Posterior cingulate gyrus (tissue), 11 donors: ENCODE results near the gene SDK1.

Experiments
- DNase-seq, 10 donors: peaks; one replicate each; pipeline versions ENCODE4 v3.0.0 to v3.0.0-alpha.2; 2020 to 2021; ENCODE audit warnings: mixed read lengths in 3 of 10
- intact Hi-C: fragments of 100-400 bp; cut with DNase I; formaldehyde crosslinking; loops from one replicate; pipeline ENCODE4 v1.15.1; 2023

The SDK1 gene

DNA sequence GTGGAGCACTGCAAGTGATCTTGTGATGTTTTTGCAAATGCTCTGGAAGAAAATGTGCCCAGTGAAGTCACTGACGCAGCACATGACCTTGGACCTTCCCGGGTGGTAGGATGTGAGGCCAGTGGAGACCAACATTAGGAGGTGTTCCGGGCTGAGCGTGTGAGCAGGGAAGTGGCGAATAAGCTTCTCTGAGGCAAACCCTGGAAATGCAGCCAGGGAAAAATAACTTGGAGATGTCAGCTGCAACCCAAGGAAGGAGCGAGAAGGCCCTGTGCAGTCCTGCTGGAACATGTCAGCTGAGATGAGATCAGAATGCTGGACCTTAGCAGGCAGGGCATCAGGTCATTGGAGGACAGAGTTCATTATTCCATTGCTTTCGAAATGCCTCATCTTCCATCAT is 18.6 kb upstream of the SDK1 start:
- intact Hi-C loops: no loop called here
- DNase-seq: no peak

DNA sequence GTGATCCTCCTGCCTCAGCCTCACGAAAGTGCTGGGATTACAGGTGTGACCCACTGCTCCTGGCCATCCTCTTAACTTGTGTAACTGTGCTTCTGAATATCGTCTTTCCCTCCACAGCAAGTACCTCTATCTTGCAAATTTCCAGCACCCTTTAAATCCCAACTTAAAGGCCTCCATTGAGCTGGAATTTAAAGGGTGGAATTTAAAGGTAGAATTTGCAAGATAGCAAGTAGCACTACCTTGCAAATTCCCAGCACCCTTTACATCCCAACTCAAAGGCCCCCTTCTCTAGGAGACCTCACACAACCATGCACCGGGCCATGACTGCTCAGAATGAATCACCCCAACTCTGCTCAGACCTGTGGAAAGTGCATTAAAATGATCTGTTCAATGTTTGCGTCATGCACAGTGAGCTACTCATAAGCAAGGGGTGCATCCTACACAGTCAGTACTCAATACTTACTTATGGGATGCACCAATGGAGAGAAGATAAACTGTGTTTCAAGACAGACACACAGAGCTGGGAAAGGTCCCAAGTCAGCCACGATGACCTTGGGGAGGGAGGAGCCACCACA is 17.8 kb upstream of the SDK1 start:
- intact Hi-C loops: no loop called here
- no peak for DNase-seq

DNA sequence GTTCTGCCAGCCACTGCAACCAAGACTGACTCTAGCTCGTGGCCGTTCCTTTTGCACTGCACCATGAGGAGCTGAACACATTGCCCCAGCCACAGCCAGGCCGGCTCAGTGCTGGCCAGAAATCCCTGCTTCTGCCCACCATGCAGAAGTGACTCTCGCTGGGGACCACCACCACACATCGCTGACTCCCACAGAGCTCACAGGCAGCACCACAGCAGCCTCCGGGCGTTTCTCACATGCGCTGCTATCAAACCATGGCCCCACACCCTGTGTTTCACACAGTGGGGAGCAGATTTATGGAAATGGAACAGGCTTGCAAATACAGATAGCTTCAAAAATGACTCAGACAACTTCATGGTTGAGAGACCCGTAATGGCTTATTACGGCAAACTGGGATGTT is 15.4 kb upstream of the SDK1 start:
- no peak for DNase-seq
- intact Hi-C loops: no loop called here

DNA sequence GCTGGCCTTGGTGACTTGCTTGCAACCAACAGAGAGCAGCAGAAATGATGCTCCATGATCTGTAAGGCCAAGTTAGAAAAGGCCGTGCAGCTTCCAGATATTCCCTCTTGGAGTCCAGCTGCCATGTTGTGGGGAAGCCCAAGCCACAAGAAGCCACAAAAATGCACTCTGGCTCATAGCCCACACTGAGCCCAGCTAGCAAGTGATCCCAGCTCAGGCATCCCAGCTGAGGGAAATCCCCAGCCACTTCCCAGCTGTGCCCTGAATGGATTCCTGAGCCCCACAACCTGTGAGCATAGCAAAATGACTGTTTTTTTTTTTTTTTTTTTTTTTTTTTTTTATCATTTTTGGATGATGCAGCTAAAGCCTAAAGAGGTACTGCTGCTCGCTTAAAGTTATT is 11.1 kb upstream of the SDK1 start:
- intact Hi-C loops: no loop called here
- no peak for DNase-seq

DNA sequence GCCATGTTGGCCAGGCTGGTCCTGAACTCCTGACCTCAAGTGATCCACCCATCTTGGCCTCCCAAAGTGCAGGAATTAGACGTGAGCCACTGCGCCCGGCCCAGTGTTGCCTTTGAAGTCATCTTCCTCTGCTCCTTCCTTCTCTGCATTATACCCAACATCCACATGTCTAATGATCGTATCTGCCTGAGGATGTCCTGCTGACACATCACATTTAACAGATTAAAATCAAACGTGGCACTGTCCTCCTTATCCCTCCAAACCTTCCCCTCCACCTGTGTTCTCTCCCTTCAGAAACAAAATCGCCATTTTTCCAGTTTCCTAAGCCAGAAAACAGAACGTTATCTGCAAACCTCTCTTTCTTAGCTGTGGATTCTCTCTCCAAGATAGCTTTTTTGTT is 8.4 kb upstream of the SDK1 start:
- DNase-seq: no peak
- intact Hi-C loops: no loop called here

DNA sequence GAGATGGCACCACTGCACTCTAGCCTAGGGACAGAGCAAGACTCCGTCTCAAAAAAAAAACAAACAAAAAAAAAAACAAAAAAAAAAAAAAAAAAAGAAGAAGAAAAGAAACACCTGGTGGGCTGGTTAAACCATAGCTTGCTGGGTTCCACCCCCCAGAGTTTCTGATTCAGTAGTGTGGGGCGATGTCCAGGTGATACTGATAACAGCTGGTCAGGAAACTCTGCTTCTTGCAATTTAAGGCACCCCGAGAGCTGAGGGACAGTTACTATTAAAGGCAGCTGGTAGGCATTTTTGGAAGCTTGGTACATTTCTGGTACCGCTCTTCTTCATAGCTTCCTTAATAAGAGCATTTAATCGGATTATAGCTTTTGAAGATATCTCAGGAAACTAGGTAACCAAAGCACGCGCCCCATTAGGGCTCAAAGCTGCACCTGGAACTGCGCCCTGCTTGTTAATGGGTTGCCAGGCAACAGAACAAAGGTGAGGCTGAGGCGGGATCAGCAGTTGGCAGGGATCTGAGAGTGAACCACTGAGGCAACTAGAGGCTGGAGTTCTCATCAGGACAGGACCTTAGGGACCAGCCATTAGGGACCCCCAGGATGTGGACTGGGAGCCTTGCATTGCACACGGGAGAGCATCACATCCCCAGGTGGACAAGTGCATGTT is 6.5 kb upstream of the SDK1 start:
- intact Hi-C loops: no loop called here
- DNase-seq: no peak

DNA sequence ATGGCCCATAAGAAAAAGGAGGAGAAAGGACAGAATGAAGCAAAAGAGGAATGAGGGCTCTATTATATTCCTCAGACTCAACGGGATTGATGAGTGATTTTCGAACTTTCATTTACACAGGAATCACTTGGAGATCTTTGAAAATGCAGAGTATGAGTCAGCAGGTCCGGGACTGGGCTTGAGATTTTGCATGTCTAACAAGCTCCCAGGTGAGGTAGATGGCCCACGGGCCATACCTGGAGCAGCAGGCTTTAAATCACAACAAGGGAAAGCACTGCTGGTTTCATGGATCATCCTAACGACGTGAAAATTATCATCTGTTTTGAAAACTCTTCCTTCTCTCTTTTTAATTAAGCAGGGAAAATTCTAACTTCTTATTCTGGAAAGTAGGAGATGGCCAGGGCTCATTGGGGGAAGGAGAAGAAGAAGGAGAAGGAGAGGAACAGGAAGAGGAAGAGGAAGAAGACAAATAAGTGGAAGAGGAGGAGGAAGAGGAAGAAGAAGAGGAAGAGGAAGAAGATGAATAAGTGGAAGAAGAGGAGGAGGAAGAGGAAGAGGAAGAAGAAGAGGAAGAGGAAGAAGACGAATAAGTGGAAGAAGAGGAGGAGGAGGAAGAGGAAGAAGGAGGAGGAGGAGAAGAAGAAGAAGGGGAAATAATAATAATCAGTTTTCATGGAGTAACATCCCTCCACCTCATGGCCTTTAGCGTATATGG is 3.8 kb upstream of the SDK1 start:
- intact Hi-C loops: no loop called here
- no peak for DNase-seq

DNA sequence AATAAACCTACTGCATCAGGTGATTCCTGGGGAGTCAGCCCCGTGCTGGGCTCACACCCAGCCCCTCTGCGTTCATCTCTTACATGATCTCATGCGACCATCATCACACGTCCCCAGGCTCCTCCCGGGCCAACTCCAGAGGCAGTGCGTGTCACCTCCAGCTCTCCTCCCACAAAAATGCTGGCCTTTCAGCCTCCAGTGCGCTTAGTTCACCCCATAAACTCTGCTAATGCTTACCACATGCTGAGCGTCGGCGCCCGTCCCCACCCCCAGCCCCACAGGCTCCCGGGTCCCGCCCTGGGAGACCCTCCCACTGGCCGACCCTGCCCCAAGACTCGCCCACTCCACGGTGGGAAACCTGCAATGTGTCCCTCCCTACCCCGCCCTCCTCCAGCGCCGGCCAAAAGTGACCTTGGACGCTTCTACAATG is 816 bp upstream of the SDK1 start:
- DNase-seq: peak in 1 of 10 donors; percentile 58

DNA sequence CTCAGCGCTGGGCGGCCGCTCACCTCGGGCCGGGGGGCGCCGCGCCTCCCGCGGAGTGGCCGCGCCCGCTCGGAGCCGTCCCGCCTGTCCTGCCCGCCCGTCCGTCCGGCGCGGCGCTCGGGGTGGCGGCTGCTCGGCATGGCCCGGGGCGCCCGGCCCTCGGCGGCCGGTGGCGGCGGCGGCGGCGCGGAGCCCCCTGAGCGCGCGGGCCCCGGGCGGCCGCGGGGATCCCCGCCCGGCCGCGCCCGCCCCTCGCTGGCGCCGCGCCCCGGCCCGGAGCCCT is 338 bp downstream of the SDK1 start:
- intact Hi-C loops: loop anchor here (10.0 kb wide), 1 partner anchor 1473 kb away; the partner anchor contains the start of gene AP5Z1
- DNase-seq: no peak

More for the DNA sequence above, 816 bp upstream of the SDK1 start:
- intact Hi-C loops: loop anchor here (10.0 kb wide), 1 partner anchor 1475 kb away; the partner anchor contains the start of gene AP5Z1

DNA sequence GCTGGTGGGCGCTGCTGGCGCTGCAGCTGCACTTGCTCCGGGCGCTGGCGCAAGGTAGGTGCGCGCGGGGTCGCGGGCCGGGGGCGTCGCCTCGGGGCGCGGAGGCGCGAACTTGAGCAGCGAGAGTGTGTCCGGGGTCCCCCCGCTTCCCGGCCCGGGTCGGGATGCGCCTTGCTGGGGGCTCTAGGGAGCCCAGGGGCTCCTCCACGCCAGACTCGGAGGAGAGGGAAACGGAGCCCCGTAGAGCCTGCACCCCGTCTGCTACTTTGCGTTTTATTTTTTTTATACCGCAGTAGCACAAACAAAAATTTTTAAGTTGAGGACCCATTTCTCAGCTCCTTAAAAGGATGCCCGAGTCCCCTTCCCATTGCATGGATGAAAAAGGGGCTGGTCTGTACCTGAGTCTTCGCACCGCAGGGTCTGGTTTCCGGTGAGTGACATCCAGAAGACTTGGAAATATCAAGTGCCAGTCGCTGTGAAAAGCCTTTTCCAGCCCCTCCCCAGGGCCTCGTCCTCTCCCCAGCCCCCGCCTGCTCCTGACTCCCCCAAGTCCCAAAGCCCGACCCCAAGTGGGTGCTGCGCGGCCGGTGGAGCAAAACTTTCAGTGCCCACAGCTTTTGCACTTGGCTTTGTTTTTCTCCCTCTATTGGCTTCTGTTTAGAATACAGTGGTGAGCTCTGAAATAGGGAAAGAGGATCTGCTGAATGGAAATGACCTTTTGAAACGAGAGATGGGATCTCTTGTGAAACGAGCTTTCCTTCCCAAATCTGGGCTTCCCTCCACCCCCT is 973 bp downstream of the SDK1 start:
- intact Hi-C loops: loop anchor here (10.0 kb wide), 1 partner anchor 1473 kb away; the partner anchor contains the start of gene AP5Z1
- peak in 1 of 10 donors; percentile 68 for DNase-seq

DNA sequence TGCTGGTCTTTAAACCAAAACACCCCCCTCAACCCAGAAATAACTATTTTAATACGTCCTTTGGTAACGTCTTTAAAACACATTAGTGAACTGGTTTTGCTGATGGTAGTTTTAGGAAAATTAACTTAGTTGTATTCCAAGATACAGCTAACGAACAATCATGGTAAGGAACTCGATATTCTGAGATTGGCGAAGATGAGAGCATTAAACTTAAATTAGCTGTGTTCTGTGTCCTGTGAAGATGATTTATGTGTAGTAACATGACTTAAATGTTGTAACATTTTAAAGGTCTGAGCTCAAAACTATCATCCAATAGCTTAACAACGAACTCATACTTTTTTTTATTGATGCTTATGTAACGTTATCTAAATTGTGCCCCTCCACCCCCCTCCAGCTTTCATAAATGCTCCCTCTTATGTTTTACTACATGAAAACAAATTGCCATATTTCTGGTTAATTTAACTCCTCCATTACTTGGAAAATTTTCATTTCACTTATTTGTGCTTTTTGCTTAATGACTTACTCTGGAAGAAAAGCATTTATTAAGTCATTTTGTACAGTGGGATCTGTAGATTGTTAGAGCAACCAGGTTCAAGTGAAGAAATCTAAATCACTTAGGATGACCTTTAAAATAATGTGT is 1.7 kb downstream of the SDK1 start:
- no peak for DNase-seq
- intact Hi-C loops: loop anchor here (10.0 kb wide), 1 partner anchor 1472 kb away; the partner anchor contains the start of gene AP5Z1

DNA sequence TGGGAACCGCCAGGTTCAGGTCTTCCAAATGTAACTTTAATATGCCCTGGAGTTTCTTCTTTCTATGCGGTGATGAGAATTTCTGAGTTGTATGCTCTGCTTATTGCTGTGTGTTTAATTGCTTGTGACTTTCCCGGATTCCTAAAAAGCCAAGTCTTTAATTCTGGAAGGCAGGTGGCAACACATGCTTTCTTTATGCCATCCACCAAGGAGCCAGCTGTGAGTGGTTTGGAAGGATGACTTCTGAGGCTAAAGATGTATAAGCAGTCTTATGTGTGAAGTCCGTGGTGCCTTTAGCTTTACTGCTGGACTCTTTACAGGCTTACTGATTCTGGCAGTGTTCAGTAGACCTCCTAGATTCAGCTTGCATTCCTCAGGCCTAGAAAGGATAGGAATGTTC is 3.1 kb downstream of the SDK1 start:
- intact Hi-C loops: loop anchor here (10.0 kb wide), 1 partner anchor 1471 kb away; the partner anchor contains the start of gene AP5Z1
- no peak for DNase-seq

DNA sequence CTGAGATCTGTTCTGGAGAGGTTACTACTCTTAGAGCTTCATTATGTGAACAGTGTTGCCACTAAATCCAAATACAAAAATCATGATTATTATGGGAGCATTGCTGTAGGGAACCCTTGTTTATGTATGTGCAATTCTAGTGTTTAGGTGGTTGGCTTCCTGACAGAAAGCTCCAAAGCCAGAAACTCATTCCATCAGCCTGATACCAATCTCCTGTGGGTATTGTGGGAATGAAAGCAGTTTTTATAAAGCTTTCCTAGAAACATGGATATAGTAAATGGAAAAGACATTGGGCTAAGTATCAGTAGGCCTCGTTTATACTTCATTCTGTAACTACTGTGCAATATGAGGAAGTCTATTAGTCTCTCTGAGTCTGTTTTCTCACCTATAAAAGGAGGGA is 6.4 kb downstream of the SDK1 start:
- DNase-seq: no peak
- intact Hi-C loops: loop anchor here (10.0 kb wide), 1 partner anchor 1467 kb away; the partner anchor contains the start of gene AP5Z1

DNA sequence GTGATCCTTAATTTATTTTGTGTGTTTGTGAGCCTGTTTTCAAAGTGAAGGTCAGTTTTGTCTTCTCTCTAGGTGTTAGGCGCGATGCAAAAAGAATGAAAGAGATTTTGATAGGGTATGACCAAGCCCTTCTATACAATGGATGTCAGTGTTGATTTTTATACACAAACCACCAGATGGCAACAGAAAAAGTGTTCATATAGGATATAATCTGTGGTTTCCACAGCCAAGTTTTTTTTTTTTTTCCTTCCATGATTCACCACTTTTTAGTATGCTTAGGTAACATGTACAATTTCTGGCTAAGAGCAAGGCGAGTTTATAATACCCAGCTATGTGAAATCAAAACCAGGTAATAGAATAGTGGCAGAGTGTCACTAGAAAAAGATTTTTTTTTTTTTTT is 8.1 kb downstream of the SDK1 start:
- intact Hi-C loops: loop anchor here (10.0 kb wide), 1 partner anchor 1466 kb away; the partner anchor contains the start of gene AP5Z1
- no peak for DNase-seq

DNA sequence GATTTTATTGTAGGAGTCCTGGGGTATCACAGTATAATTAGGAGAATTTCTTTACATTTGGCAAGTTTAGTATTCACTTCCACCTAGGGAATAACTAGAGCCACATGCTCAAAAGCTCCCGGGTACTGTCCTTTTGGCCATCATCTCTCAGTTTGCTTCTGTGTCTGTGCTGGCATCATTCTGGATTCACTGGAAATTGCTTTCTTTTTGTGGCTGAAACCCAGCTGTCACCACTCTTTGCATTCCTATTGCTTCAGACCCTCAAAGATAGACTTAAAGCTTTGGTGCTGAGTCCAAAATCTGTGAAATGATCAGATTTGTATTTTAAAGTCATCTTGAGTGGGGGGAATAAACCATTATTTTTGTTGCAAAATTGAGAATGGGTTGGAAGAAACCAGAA is 8.9 kb downstream of the SDK1 start:
- intact Hi-C loops: loop anchor here (10.0 kb wide), 1 partner anchor 1465 kb away; the partner anchor contains the start of gene AP5Z1
- no peak for DNase-seq

DNA sequence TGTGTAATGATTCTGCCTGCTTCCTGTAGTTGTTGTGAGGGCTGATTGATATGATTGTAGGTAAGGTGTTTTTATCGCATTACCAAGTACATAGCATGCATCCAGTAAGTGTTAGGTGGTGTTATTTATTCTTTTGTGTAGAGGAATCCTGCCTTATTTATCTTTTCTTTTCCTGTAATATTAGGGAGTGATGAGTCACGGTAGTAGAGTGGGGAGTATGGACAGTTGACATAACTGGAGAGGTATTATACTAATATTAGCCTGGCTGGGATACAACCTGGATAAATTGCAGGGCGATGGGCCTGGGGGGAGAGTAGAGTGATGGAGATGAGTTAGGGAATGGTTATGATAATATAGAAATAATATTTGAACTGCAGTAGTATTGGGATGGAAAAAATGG is 9.8 kb downstream of the SDK1 start:
- no peak for DNase-seq
- intact Hi-C loops: no loop called here

DNA sequence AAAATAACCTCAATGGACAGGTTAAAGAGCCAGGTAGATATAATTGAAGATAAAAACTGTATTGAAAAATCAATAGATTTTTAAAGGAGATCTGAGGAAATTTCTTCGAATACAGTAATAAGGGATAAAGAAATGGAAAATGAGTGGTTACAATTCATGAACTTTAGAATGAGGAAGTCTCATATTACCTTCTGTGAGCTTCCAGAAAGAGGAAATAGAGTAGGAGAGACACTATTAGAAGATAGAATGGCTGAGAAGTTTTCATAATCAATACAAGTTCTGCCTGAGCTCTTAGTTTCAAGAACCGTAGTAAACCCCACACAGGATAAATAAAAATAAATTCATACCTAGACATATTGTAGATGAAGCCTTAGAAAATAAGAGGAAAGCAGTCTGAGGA is 11.5 kb downstream of the SDK1 start:
- intact Hi-C loops: no loop called here

DNA sequence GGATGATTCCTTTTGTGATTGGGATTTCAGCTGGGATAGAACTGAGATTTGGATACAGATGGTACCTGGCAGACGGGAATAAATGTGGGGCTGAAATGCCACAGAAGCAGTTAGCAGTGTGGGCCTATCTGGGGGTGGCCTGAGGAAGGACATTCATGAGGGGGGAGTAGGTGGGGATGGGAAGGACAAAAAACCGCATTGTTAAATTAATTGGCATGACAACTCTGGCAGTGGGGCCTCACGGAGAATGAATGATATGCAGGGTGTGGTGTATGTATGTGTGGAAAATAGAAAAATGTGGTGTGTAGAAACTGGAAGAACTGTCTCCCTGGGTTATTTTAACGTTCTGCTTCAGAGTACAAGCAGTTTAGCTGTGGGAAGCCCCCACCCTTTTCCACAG is 17.8 kb downstream of the SDK1 start:
- DNase-seq: no peak
- intact Hi-C loops: no loop called here

More for the DNA sequence above, 11.5 kb downstream of the SDK1 start:
- no peak for DNase-seq

DNA sequence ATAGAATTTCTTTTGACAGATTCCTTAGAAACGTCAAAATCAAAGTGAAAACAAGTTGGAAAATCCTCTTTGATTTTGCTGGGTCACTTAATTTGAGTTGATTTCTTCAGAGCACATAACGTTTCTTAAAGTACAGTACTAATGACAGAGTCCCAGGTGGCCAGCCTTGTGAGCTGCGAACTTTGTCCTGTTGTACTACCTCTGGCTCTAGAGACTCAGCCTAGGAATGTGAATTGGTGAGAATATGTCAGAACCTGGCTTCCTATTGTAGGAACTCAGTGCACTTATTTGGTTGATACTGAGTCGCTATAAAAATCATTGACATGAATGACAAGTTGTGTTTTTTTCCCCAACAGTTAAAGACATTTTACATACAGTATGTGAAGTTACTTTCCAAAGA is 20.2 kb downstream of the SDK1 start:
- no peak for DNase-seq
- intact Hi-C loops: no loop called here

DNA sequence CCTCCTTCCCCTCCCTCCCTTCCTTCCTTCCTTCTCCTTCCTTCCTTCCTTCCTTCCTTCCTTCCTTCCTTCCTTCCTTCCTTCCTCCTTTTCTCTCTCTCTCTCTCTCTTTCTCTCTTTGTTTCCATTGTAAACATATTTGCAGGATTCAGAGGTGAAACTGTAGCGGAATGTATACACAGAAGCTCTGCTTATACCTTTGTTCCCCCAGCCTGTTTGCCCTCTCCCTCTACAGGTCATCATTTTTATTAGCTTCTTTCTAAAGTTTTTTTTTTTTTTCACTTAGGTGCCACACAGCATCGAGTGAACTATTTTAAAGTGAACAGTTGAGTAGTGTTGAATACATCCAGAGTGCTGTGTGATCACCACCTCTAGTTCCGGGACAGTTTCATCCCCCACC is 20.7 kb downstream of the SDK1 start:
- no peak for DNase-seq
- intact Hi-C loops: no loop called here
